ENCODE data around the gene TRAP1.

DNA sequence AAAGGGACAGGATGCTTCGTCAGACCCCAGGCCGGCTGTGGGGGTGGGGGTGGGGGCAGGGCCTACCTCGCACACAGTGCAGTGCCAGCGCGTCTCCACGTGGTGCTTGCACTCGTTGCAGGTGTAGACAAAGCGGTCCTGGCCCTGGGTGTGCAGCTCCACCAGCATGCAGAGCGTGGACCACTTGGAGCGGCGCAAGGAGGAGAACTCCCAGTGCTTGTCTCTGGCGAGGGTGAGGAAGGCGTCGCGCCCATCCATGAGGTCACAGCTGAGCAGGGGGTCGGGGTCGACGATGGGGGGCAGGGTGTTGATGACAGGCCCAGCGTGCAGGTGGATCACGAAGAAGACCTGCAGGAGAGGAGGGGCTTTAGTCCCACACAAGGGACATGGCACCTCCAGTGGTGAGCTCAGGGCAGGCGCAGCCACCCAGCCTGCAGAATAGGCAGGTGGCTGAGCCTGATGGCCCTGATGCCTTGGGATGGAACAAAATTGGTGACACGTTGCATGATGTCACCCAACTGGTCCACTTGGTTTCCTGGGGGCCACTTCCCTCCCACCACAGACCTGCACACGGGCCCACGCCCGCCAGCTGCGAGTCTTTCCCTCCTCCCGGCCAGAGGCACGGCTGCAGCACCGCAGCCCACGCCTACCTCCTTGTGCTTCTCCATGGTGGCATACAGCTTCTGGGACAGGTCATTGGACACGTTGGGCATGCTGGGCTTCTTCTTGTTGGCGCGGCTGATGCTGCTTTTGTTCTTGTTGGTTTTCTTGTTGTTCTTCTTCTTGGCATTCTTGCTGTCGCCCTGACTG is 14.0 kb upstream of the TRAP1 start:
- TF ChIP-seq CTCF (IDR thresholded peaks at IDR 0.05) (no peak), POLR2A (IDR thresholded peaks at IDR 0.05) (no peak), EP300 (IDR thresholded peaks at IDR 0.05) (no peak), POLR2AphosphoS5 (IDR thresholded peaks at IDR 0.05) (no peak)

All from suprapubic skin (tissue), 4 donors.